Heart left ventricle (tissue), 16 donors: ENCODE data around the gene TAOK2. TPM values are rescaled to one million over a fixed set of nuclear protein-coding genes. Genes with fewer than 3 reads are reported as not detected.

Experiments used
- ATAC-seq, 4 donors: fragments of 200-7000 bp; cut with Tn5 transposase; one replicate each; pipeline ENCODE4 v1.9.1; 2020 to 2022; ENCODE audit warnings: moderate library complexity in 4 of 4, mild to moderate bottlenecking in 3 of 4, moderate number of reproducible peaks in 1 of 4
- DNase-seq, 5 donors: peaks; one replicate each; pipeline ENCODE4 v3.0.0-alpha.2; 2020
- H3K27ac ChIP-seq, 12 donors: fragments of 200-600 bp; sonication (generic) in 4 of 12; one replicate each; pipeline versions ENCODE4 v1.5.0 to v1.8.0; 2016 to 2022; ENCODE audit warnings: mild to moderate bottlenecking in 2 of 12
- H3K27me3 ChIP-seq, 9 donors: fragments of 200-600 bp; sonication (generic) in 2 of 9; one replicate each; pipeline versions ENCODE4 v1.5.1 to v1.8.0; 2016 to 2022; ENCODE audit warnings: mild to moderate bottlenecking in 3 of 9
- H3K36me3 ChIP-seq, 9 donors: fragments of 200-600 bp; sonication (generic) in 2 of 9; one replicate each; pipeline versions ENCODE4 v1.5.0 to v1.8.0; 2018 to 2022; ENCODE audit warnings: mild to moderate bottlenecking in 2 of 9
- H3K4me1 ChIP-seq, 12 donors: fragments of 200-600 bp; sonication (generic) in 4 of 12; one replicate each; pipeline versions ENCODE4 v1.5.0 to v1.8.0; 2016 to 2022; ENCODE audit warnings: mild to moderate bottlenecking in 3 of 12
- H3K4me3 ChIP-seq, 12 donors: fragments of 200-600 bp; sonication (generic) in 4 of 12; one replicate each; pipeline versions ENCODE4 v1.5.0 to v1.8.0; 2017 to 2022; ENCODE audit warnings: mild to moderate bottlenecking in 9 of 12, moderate library complexity in 4 of 12
- H3K9me3 ChIP-seq, 12 donors: fragments of 200-600 bp; sonication (generic) in 4 of 12; one replicate each; pipeline versions ENCODE4 v1.5.0 to v1.8.0; 2016 to 2022; ENCODE audit warnings: mild to moderate bottlenecking in 1 of 12
- CTCF ChIP-seq, 12 donors: fragments of 200-600 bp; sonication (generic) in 4 of 12; IDR thresholded peaks; one replicate each; pipeline versions ENCODE4 v1.5.0 to v1.8.0; 2018 to 2022; ENCODE audit warnings: antibody characterized with exemption in 12 of 12, mild to moderate bottlenecking in 5 of 12
- POLR2A ChIP-seq, 2 donors: fragments of 450-650 bp; IDR thresholded peaks; one replicate each; pipeline ENCODE4 v1.6.1; 2017; ENCODE audit warnings: antibody characterized with exemption in 2 of 2, mild to moderate bottlenecking in 2 of 2, moderate library complexity in 2 of 2
- WGBS, 4 donors: extraction: QIAGEN DNeasy Blood & Tissue Kit in 2 of 4; methylation state at CpG; one replicate each; pipeline versions ENCODE4 v1.1.5 to v1.1.7; 2013 to 2018; 5-methylcytosine and 5-hydroxymethylcytosine counted together
- intact Hi-C, 10 donors: fragments of 100-400 bp; cut with DNase I; formaldehyde crosslinking; loops; one replicate each; pipeline versions ENCODE4 v1.11.1 to v1.14.2; 2022
- polyA plus RNA-seq, 2 donors: library from polyadenylated mRNA; stranded (reverse); fragments of 200-250 nt; gene quantifications; one replicate each; pipeline ENCODE4 v1.2.3, GENCODE V29; 2013
- total RNA-seq, 9 donors: library from RNA; depleted of rRNA in 2 of 9; stranded (reverse); fragments of >200 nt in 2 of 9; fragmentation: NEBNext Ultra II Directional in 3 of 9; extraction: Animal tissue kit (Norgen Biotek cat#: 25700) in 3 of 9; gene quantifications; one replicate each; pipeline versions ENCODE4 v1.1.0 to v1.2.4, GENCODE V29; 2016 to 2023
- donor health status: ischemic (EF 13 %, LVEDD 7.1; RV severe dilation, severe dysfunction).
- donor health status: healthy with polysubstance abuse.
- donor health status: DM: no; HTN: yes; CAD: no.
- donor health status: DM: no; HTN: no; CAD: no.
- donor health status: ischemic (EF 25% LVEDD 6.9; RV normal size, moderate dysfunction).
- donor health status: ischemic (EF 25% LVEDD 5.7; RV mildly dilated, moderate dysfunction).
- donor health status: healthy.
- donor health status: DM: yes; HTN: yes; CAD: no.
- donor health status: ischemic (EF 35%, LVEDD 5.7; RV mildly dilated, moderate dysfunction).
- donor health status: nonischemic (EF 11% LVEDD 7.7; RV severe dilation, severe dysfunction).
- donor health status: DM: yes; HTN: yes; CAD: no.
- donor health status: PGD.
- donor health status: ischemic (EF 29% LVEDD 5.4; RV normal size, mild dysfunction).
- donor health status: nonischemic (EF 23%, LVEDD 6.1; RV moderate dilation, normal function).

The TAOK2 gene
- total and polyA plus RNA-seq, 11 donors, result 29.5 to 47.9 (median 35.7) TPM

- DNase-seq (peak in 1 of 5 donors; percentile 8), ATAC-seq (no peak)
- peak overlapping the region; percentile 53 to 95 (median 80) for H3K4me3 ChIP-seq
- TF ChIP-seq POLR2A (IDR thresholded peaks at IDR 0.05) (no peak), CTCF (IDR thresholded peaks at IDR 0.05) (no peak)
- H3K4me1 ChIP-seq, result peaks cover 0 to 31% (median 18%) of the 10 kb centered on the region in 12 donors
- intact Hi-C loops, result loop anchor here in 8 of 10 donors (1.0 to 10.0 kb wide), 8 partner anchors 35 to 192 kb away; partner anchors contain the start of genes TMEM219 (in 4 of the 8), KCTD13 (in 3 of the 8), CDIPT (in 2 of the 8) and MAZ (in 2 of the 8)
- peak overlapping the region in 8 of 12 donors; percentile 91 to 100 (median 96) for H3K27ac ChIP-seq
- H3K9me3 ChIP-seq, result no peaks in the 10 kb centered on the region
- WGBS, 4 donors, result 23 to 29% (median 26%) methylated on average over 9 of the region's 9 CpGs
- H3K36me3 ChIP-seq, result peaks cover 0 to 55% (median 43%) of the 10 kb centered on the region in 9 donors
- H3K27me3 ChIP-seq, result no peaks in the 10 kb centered on the region
Observed at GRCh38 chr16:29996766-29997250, 23.1 kb downstream of the TAOK2 start.

- peaks cover 0 to 18% (median 13%) of the 10 kb centered on the region in 12 donors for H3K4me1 ChIP-seq
- no peak overlapping the region for H3K27ac ChIP-seq
- H3K9me3 ChIP-seq, result no peaks in the 10 kb centered on the region
- H3K36me3 ChIP-seq, result peaks cover 0 to 46% (median 29%) of the 10 kb centered on the region in 9 donors
- ATAC-seq, result no peak
- WGBS, 4 donors, result 88 to 89% (median 89%) methylated on average over 6 of the region's 6 CpGs
- H3K27me3 ChIP-seq, result no peaks in the 10 kb centered on the region
- no peak overlapping the region for H3K4me3 ChIP-seq
- DNase-seq, result peak in 1 of 5 donors; percentile 11
- TF ChIP-seq CTCF (IDR thresholded peaks at IDR 0.05) (no peak), POLR2A (IDR thresholded peaks at IDR 0.05) (no peak)
- intact Hi-C loops, result loop anchor here in 9 of 10 donors (5.0 to 10.0 kb wide), 12 partner anchors 32 to 195 kb away; partner anchors contain the start of genes CDIPT (in 5 of the 9), KCTD13 (in 4 of the 9), TMEM219 (in 4 of the 9) and MAZ (in 2 of the 9)
Observed at GRCh38 chr16:29999605-30000004, 25.9 kb downstream of the TAOK2 start.

- intact Hi-C loops, result loop anchor here in 6 of 10 donors (5.0 to 10.0 kb wide), 7 partner anchors 34 to 186 kb away; partner anchors contain the start of genes CDIPT (in 3 of the 6), KCTD13 (in 2 of the 6), PAGR1 (in 1 of the 6) and PRRT2 (in 1 of the 6)
- no peak for TF ChIP-seq POLR2A (IDR thresholded peaks at IDR 0.05)
- no peak for TF ChIP-seq CTCF (IDR thresholded peaks at IDR 0.05)
- ATAC-seq, result no peak
- Histone ChIP-seq H3K4me1 (peaks cover 0 to 16% (median 10%) of the 10 kb centered on the region in 12 donors), H3K27ac (no peak overlapping the region), H3K36me3 (peaks cover 0 to 46% (median 29%) of the 10 kb centered on the region in 9 donors), H3K4me3 (no peak overlapping the region), H3K9me3 (no peaks in the 10 kb centered on the region), H3K27me3 (no peaks in the 10 kb centered on the region)
- DNase-seq, result peak in 1 of 5 donors; percentile 48
- WGBS, 4 donors, result 78 to 87% (median 83%) methylated on average over 24 to 33 of the region's 33 CpGs
Observed at GRCh38 chr16:30000735-30001631, 27.3 kb downstream of the TAOK2 start.
